Umbilical cord (tissue), 2 donors: Measurements from ENCODE around the gene PLOD2. TPM values are rescaled to one million over a fixed set of nuclear protein-coding genes. Genes with fewer than 3 reads are reported as not detected.

ENCODE experiments used
- DNase-seq: peaks from one replicate; pipeline ENCODE4 v3.0.0-alpha.2; 2015; ENCODE audit warnings: low spot score
- total RNA-seq: library from RNA; depleted of rRNA; stranded (reverse); fragments of >200 nt; gene quantifications from one replicate; pipeline ENCODE4 v1.2.3, GENCODE V29; 2014; ENCODE audit warnings: low replicate concordance; ENCODE audit not compliant: insufficient read depth

The PLOD2 gene
- total RNA-seq, 1 donor from 2014 or later = 513 TPM

- no peak for DNase-seq
Measured at GRCh38 chr3:146047485-146047884, 113.5 kb downstream of the PLOD2 start.

DNA sequence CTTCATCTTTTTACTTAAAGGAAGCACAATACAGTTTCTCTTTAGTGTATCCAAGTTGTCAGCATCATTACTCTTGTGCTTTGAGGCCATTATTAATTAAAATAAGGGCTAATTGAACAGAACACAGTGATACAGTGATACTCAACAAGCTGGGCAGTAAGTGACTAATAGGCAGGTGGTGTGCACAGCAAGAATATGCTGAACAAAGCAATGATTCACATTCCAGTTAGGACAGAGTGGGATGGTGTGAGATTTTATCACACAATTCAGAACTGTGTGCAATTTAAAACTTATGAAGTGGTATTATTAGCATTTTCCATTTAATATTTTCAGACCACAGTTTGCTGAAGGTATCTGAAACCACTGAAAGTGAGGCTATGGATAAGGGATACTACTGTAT, 116.9 kb downstream of the PLOD2 start:
- no peak for DNase-seq

GRCh38 chr3:146040630-146041029, 120.4 kb downstream of the PLOD2 start:
- no peak for DNase-seq

GRCh38 chr3:146037697-146038096, 123.3 kb downstream of the PLOD2 start:
- DNase-seq = no peak

DNA sequence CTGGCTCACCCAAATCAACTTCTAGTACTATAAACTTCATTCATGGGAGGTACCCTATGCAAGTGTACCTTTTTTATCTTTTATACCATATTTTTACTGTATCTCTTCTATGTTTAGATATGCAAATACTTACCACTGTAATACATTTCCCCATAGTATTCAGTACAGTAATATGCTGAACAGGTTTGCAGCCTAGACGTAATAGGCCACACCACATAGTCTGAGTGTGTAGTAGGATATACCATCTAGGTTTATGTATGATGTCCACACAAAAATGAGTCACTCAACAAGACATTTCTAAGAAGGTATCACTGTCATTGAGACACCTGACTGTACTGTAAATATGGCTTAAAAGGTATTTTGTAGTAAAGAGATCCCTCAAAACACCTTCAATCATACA, 124.7 kb downstream of the PLOD2 start:
- DNase-seq = no peak

- DNase-seq = no peak
Measured at GRCh38 chr3:146035366-146035765, 125.6 kb downstream of the PLOD2 start.

GRCh38 chr3:146033950-146034349, 127.0 kb downstream of the PLOD2 start:
- DNase-seq = no peak

GRCh38 chr3:146026547-146026946, 134.4 kb downstream of the PLOD2 start:
- no peak for DNase-seq

DNA sequence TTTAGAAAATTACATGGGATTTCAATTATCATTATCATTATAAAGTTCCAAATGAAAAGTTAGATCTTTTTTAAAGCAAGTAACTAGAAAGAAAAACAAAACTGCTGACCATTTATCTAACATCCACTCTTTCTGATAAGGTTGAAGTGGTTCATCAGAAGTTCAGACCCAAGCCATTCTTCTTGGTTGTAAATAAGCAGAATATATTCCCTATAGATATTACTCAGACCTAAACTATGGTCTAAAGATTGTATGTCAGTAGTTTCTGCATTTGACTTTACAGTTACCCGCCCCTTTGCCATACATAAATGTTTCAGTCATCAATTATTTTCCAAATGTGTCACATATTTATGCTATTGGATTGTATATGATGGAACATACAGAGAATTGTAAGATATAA, 136.7 kb downstream of the PLOD2 start:
- no peak for DNase-seq

GRCh38 chr3:146020969-146021368, 140.0 kb downstream of the PLOD2 start:
- no peak for DNase-seq

GRCh38 chr3:146019508-146019907, 141.5 kb downstream of the PLOD2 start:
- no peak for DNase-seq

Other genes starting within 250 kb of the PLOD2 start
- gene PLSCR4, start 89.9 kb upstream of the PLOD2 start, total RNA-seq = 77.8 TPM